ENCODE data around the gene RFLNA. TPM values are rescaled to one million over a fixed set of nuclear protein-coding genes. Genes with fewer than 3 reads are reported as not detected.

The RFLNA gene
- total RNA-seq, 4 donors from 2014 or later, result 0.63 to 2.2 (median 1.3) TPM

DNA sequence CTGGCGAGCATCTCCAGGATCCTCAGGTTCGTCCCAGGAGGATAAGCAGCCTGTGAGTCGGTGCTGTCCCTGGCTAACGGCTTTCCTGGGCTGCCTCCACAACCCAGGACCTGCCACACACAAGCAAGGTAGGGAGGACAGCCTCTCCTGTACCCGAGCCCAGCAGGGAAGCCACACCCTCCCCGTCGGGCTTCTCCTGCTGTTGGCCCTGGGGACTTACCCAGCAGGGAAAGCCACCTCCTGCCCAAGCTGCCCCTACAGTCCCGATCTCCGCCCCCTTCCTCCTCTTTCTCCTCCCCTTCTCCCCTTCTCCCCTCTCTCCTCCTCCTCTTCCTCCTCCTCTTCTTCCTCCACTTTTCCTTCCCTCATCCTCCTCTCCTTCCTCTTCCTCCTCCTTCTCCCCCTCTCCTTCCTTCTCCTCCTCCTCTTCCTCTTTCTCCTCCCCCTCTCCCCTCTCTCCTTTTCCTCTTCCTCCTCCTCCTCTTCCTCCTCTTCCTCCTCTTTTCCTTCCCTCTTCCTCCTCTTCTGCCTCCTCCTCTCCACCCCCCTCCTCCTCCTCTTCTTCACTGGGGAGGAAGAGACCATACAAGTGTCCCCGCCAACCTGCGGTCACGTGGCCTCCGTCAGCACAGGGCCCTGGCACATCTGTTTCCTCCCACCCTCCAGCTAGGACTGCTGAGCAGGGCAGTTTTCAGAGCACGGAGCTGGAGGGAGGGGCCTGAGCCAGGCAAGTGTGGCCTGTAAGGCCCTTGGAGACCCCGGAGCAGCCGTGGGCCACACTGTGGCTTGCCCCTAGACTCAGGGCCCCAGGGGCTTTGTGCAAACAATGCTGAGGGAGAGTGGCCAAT lies 17.3 kb upstream of the RFLNA start:
- intact Hi-C loops (cut with DNase I), result no loop called here
- TF ChIP-seq, protein P1, sequence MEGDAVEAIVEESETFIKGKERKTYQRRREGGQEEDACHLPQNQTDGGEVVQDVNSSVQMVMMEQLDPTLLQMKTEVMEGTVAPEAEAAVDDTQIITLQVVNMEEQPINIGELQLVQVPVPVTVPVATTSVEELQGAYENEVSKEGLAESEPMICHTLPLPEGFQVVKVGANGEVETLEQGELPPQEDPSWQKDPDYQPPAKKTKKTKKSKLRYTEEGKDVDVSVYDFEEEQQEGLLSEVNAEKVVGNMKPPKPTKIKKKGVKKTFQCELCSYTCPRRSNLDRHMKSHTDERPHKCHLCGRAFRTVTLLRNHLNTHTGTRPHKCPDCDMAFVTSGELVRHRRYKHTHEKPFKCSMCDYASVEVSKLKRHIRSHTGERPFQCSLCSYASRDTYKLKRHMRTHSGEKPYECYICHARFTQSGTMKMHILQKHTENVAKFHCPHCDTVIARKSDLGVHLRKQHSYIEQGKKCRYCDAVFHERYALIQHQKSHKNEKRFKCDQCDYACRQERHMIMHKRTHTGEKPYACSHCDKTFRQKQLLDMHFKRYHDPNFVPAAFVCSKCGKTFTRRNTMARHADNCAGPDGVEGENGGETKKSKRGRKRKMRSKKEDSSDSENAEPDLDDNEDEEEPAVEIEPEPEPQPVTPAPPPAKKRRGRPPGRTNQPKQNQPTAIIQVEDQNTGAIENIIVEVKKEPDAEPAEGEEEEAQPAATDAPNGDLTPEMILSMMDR (IDR thresholded peaks at IDR 0.05), result no peak
- TF ChIP-seq POLR2A (IDR thresholded peaks at IDR 0.05; ENCODE audit: low read depth) (no peak), EP300 (IDR thresholded peaks at IDR 0.05) (no peak), POLR2AphosphoS5 (IDR thresholded peaks at IDR 0.05) (no peak)
- Histone ChIP-seq H3K36me3 (no peaks in the 10 kb centered on the region), H3K4me1 (peaks cover 0 to 8% (median 3%) of the 10 kb centered on the region in 4 donors), H3K9me3 (peaks cover 0 to 5% (median 0%) of the 10 kb centered on the region in 4 donors), H3K27ac (replicated peaks in 1 of 4) (no peak overlapping the region), H3K27me3 (peaks cover 0 to 30% (median 0%) of the 10 kb centered on the region in 4 donors), H3K4me3 (no peak overlapping the region)
- 64% methylated on average over 16 of the region's 16 CpGs for WGBS
- no peak for DNase-seq (ENCODE audit: extremely low spot score)

DNA sequence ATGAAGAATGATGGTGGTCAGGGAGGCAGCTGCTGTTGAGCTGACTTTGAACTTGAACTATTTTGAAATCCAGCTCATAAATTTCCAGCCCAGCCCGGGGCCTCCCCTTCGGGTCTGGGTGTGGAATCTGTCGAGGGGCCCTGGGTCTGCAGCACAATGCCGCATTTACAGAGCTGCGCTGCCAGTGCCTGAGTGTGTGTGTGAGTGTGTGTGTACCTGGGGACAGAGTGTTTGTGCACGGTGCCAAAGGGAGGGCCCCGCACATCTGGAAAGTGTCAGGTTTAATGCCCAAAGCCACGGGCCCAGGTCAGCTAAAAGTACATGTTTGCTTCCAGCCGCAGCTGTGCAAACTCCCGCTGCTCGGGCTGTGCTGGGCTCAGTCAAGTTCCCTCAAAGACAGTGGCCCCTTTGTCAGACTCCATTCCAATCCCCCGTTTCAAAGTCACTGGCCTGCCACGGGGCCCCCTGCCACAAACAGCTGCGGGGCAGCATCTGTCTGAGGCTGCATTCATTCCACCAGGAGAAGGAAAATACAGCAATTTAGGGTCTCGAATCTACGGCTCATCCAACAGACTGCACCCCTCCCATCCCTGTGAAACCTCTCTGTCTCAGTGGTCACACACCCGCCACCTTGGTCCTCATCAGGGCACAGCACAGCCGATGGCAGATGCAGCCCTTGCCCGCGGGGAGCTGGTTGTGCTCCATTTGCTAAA lies 16.3 kb upstream of the RFLNA start:
- Histone ChIP-seq H3K27ac (replicated peaks in 1 of 4) (no peak overlapping the region), H3K36me3 (no peaks in the 10 kb centered on the region), H3K4me3 (no peak overlapping the region), H3K9me3 (peaks cover 0 to 5% (median 0%) of the 10 kb centered on the region in 4 donors), H3K27me3 (peaks cover 0 to 30% (median 0%) of the 10 kb centered on the region in 4 donors), H3K4me1 (peaks cover 0 to 8% (median 3%) of the 10 kb centered on the region in 4 donors)
- intact Hi-C loops (cut with DNase I), result no loop called here
- TF ChIP-seq POLR2AphosphoS5 (IDR thresholded peaks at IDR 0.05) (no peak), EP300 (IDR thresholded peaks at IDR 0.05) (no peak), POLR2A (IDR thresholded peaks at IDR 0.05; ENCODE audit: low read depth) (no peak)
- TF ChIP-seq, protein P1 (IDR thresholded peaks at IDR 0.05), result no peak
- WGBS, result 79% methylated on average over 20 of the region's 20 CpGs
- DNase-seq (ENCODE audit: extremely low spot score), result no peak

DNA sequence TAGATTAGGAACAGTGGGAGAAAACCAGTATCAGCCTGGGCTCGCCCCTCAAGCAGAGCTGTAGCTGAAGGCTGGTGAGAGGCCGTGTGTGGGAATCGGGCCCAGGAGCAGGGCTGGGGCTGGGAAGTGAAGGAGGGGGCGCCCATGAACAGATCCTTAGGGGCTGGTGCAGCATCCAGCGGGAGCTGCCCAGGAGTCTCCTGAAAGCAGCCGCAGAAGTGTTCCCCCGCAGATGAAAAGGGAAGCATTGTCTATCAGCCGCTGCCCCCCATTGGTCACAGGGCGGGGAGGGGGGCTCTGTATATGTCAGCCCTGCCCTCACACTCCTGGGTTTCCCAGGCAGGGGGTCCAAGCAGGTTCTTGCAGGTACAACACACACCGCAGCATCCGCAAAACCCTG lies 15.6 kb upstream of the RFLNA start:
- Histone ChIP-seq H3K4me1 (peaks cover 0 to 8% (median 3%) of the 10 kb centered on the region in 4 donors), H3K9me3 (peaks cover 0 to 6% (median 2%) of the 10 kb centered on the region in 4 donors), H3K36me3 (no peaks in the 10 kb centered on the region), H3K4me3 (no peak overlapping the region), H3K27ac (replicated peaks in 1 of 4) (no peak overlapping the region), H3K27me3 (peaks cover 0 to 30% (median 0%) of the 10 kb centered on the region in 4 donors)
- intact Hi-C loops (cut with DNase I), result no loop called here
- DNase-seq (ENCODE audit: extremely low spot score), result no peak
- TF ChIP-seq POLR2AphosphoS5 (IDR thresholded peaks at IDR 0.05) (no peak), POLR2A (IDR thresholded peaks at IDR 0.05; ENCODE audit: low read depth) (no peak), EP300 (IDR thresholded peaks at IDR 0.05) (no peak)
- TF ChIP-seq, protein P1 (IDR thresholded peaks at IDR 0.05), result no peak
- WGBS, result 78% methylated on average over 11 of the region's 11 CpGs

DNA sequence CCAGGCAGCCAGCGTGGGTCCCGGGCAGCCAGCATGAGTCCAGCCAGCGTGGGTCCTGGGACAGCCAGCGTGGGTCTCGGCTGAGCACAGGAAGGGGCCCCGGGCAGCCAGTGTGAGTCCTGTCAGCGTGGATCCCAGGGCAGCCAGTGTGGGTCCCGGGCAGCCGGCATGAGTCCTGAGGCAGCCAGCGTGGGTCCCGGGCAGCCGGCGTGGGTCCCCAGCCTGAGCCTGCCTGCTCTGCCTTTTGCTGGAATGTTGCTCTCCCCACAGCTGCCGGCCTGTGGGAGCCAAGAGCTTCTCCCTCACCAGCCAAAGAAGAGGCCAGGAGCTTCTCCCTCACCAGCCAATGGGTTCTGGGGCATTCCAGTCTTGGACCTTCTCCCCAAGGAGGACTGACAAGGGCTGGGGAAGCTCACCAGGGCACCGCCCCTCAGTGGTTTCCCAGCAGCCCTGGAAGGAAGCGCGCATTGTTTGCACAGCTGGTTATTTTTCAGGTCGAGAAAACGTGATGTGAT lies 15.0 kb upstream of the RFLNA start:
- intact Hi-C loops (cut with DNase I), result no loop called here
- 47% methylated on average over 12 of the region's 19 CpGs for WGBS
- Histone ChIP-seq H3K27ac (replicated peaks in 1 of 4) (no peak overlapping the region), H3K4me1 (peaks cover 0 to 8% (median 3%) of the 10 kb centered on the region in 4 donors), H3K36me3 (no peaks in the 10 kb centered on the region), H3K9me3 (peaks cover 0 to 12% (median 8%) of the 10 kb centered on the region in 4 donors), H3K27me3 (peaks cover 0 to 30% (median 0%) of the 10 kb centered on the region in 4 donors), H3K4me3 (no peak overlapping the region)
- no peak for DNase-seq (ENCODE audit: extremely low spot score)
- no peak for TF ChIP-seq EP300 (IDR thresholded peaks at IDR 0.05)
- TF ChIP-seq POLR2A (IDR thresholded peaks at IDR 0.05; ENCODE audit: low read depth), result no peak
- TF ChIP-seq, protein P1 (IDR thresholded peaks at IDR 0.05), result no peak

All from esophagus muscularis mucosa (tissue), 4 donors.